ENCODE data around the gene PDE10A.
"Not testable (repeated sequence)": the region's sequence is repeated elsewhere in the genome, so short reads cannot be mapped to it uniquely, and the experiment has no call there.

Gene PDE10A

DNA sequence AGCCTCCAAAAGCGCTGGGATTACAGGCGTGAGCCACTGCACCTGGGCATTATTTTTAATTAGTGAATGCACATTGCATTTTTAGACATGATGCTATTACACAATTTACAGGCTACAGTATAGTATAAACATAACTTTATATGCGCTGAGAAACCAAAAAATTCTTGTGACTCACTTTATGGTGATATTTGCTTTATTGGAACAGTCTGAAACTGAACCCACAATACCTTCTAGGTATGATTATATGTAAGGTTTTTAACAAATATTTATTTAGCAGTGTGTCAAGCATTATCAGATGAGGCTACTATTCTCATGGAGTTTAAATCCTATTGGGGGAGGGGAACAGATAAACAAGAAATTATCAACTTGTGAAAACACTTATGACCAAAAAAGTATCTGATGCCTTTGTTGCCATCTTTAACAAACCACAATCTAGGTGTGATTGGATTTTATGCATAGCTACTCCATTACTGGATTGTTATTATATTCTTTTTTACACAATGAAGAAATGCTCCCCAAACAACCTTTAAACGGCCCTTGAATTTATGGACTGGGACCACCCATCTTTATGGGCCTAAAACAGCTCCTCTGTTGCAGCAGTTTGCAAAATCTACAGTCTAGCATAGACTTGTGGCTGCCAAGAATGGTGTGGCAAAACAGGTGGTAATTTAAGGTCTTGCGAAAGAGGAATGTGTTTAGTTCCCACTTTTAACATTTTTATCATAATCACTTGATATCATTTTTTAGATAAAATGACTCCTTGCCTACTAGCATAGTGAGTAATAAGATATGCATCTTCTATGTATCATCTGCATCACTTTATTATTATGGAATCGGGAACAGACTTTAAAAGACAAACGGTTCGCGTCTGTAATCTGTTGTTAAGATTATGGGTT lies 194.5 kb downstream of the PDE10A start:
- no peak for DNase-seq (ENCODE audit: low read depth)

DNA sequence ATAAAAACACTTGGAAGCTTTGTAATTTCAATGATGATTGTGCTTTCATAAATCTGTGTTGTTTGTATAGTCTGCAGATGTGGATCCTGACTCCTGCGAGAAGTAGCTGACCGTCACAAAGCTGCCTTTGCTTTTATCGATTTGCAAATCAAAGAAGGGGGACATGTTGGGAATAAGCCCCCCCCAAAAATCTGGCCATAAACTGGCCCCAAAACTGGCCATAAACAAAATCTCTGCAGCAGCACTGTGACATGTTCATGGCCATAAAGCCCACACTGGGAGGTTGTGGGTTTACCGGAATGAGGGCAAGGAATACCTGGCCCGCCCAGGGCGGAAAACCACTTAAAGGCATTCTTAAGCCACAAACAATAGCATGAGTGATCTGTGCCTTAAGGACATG lies 199.5 kb downstream of the PDE10A start:
- not testable (repeated sequence) for DNase-seq (ENCODE audit: low read depth)

DNA sequence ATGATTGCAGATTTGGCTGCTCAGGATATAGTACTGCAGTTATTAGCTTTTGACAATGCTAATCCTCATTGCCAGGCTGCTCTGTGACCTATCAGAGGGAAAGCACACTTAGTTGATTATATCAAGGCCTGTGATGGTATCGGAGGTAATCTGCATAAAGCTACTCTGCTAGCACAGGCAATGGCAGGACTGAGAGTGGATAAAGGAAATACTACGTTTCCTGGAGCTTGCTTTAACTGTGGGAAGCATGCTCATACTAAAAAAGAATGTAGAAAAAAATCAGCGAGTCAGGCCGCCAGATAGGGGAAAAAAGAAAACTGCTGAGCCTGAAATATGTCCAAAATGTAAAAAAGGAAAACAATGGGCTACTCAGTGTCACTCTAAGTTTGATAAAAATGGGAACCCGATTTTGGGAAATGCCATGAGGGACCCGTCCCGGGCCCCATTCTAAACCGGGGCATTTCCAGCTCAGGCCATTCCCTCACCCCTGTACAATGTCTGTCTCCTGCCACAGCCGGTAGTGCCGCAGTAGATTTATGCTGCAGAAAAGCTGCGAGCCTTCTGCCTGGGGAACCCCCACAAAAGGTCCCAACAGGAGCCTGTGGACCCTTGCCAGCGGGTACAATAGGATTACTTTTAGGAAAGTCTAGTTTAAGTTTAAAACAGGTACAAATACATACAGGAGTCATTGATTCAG lies 203.3 kb downstream of the PDE10A start:
- DNase-seq (ENCODE audit: low read depth): not testable (repeated sequence)

DNA sequence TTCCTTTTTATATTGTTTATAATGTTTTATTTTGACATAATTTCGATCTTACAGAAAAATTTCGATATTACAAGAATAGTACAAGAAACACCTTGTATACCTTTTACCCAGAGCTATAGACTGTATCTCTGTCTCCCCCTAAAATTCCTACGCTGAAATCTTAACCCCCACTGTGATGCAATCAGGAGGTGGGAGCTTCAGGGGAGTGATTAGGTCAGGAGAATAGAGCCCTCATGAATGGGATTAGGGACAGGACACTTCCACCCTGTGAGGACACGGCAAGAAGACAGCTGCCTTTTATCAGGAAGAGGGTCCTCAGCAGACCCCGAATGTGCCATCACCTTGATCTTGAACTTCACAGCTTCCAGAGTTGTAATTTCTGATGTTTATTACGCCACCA lies 204.9 kb downstream of the PDE10A start:
- DNase-seq (ENCODE audit: low read depth): no peak

DNA sequence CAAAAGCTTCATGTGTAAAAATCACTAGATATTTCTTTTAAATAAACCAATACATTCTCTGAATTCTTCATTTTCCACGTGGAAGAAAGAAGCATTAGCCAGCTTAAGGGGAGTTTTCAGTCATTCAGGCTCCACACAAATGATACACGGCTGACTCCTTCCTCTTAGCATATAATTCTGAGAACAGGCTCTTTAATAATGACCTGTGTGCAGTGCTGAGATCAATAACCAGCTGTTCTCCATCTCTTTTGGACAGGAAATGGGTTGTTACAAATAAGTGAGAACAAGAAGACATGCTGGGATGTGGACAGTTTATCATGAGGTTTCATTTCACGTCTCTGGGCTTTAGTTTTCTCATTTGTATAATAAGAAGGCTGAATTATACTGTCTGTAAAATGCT lies 206.8 kb downstream of the PDE10A start:
- no peak for DNase-seq (ENCODE audit: low read depth)

DNA sequence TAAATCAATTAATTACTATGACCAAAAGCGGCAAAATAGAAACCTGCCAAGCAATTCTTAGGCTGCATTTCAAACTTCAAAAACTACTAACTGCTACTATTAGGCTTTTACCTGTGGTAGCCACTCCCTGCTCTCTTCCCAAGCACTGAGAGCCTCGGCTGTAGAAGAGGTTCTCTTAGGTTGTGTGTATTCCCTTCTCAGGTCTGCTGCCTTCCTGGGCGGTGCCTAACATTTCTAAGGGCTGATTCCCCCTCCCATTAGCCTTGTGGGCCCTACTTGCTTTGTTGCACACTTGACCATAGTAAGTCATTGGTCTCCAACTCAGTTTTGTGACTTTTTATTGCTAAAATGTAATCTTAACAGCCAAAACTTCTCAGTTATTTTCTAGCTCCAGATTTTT lies 207.6 kb downstream of the PDE10A start:
- no peak for DNase-seq (ENCODE audit: low read depth)

DNA sequence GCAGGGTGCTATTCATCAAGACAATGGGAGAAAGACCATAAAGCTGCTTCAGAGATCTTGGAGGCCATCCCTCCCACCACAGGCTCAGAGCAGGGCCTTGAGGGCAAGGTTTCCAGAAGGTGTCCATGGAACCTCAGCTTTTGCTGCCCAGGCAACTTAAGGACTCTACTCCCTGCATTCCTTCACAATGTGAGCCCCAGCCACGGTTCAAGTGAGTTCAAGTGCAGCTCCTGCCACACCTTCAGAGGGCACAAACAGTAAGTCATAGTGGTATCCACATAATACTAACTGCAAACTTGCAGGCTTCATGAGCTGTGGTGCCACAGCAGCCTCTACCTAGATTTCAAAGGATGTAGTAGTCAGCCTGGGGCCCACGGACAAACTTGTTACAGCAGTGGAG lies 209.6 kb downstream of the PDE10A start:
- DNase-seq (ENCODE audit: low read depth): no peak

DNA sequence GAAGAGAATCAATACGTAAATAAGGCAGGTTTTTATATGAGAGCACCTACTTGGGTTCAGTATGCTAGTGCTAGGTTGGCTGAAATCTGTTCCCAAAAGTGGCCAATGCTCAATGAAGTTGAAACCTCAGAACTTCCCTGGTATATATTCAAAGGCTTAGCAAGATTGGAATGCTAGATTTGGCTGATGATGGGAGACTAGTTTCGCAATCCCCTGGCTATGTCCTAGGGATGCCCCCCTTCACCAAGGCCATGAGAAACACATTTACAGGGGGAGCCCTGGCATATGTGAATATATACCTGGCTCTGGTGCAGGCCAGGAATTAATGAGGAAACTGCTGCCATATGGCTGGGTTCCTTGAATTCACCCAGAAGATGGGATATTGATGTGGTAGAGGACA lies 211.2 kb downstream of the PDE10A start:
- DNase-seq (ENCODE audit: low read depth): no peak

DNA sequence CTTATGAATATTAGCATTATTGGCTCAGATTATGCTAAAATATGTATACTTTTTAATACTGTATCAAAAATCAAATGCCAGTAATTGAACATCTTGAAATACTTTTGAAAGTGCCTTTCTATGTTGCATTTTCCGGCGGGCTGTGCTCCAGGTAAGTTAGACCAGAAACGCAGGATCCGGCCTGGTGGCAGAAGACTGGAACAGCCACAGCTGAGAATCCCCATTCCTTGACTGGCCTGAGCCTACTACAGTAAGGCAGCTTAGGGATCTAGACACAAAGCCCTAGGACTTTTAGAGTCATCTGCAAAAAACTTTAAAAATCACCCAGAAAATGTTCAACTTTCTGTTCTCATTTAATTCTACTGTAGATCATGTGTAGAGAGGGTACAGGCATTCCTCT lies 214.8 kb downstream of the PDE10A start:
- no peak for DNase-seq (ENCODE audit: low read depth)

DNA sequence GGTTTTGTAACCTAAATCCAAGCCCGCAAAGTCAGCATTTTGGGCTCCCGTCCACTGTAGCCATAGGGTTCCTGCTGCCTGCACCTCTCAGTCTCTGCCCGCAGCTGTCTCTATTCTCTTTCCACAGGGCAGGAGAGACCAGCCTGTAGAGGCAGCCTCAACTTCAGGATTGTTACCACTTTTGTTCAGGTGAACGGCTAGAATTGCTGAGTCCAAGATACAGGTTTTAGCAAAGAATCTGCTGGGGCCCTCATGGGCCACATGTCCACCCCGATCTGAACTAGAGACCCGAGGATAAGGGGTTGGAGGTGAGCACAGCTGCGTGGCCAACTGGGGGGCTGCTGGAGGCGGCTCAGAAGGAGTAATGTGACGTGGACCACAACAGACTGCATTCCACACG lies 215.9 kb downstream of the PDE10A start:
- DNase-seq (ENCODE audit: low read depth): no peak

DNA sequence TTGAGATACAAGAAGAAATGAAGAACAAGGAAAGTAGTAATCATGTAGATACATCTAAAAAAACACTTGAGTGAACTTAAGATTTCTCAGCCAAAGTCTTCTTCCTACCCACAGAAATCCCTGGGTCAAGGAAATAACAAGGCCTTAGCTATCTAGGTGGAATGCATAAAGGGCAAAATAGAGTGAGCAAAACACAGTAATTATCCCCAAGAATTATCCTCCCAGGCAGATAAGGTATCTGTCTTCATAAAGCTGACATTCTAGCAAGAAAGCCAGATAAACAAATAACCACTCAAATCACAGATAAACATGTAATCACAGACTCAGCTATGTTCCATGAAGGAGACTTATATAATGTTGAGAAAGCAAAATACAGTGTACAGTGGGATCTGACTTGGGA lies 216.7 kb downstream of the PDE10A start:
- no peak for DNase-seq (ENCODE audit: low read depth)

DNA sequence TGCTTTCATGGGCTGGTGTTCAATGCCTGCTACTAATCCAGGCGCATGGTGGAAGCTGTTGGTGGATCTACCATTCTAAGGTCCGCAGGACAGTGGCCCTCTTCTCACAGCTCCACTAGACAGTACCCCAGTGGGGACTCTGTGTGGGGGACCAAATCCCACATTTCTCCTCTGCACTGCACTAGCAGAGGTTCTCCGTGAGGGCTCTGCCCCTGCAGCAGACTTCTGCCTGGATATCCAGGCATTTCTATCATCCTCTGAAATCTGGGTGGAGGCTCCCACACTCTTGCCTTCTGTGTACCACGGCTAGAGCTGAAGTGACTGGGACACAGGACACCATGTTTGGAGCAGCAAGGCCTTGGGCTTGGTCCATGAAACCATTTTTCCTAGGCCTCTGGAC lies 219.6 kb downstream of the PDE10A start:
- DNase-seq (ENCODE audit: low read depth): no peak

DNA sequence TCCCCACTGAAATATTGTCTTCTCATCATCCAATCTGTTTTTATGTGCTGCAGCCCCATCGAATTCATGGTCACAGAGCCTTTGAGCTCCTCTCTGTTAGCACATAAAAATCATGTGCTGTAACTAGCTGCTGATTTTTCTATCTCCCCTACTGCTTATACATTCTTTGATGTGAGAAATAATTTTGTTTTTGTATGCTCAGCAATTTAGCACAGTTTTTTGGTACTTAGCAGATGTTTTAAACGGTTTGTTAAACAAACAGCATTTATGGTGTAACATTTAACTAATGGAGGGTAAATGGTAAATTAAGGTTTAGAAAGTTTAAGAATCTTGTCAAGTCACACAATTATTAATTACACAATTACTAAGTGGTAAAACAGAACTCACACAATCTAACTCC lies 221.9 kb downstream of the PDE10A start:
- DNase-seq (ENCODE audit: low read depth): no peak

DNA sequence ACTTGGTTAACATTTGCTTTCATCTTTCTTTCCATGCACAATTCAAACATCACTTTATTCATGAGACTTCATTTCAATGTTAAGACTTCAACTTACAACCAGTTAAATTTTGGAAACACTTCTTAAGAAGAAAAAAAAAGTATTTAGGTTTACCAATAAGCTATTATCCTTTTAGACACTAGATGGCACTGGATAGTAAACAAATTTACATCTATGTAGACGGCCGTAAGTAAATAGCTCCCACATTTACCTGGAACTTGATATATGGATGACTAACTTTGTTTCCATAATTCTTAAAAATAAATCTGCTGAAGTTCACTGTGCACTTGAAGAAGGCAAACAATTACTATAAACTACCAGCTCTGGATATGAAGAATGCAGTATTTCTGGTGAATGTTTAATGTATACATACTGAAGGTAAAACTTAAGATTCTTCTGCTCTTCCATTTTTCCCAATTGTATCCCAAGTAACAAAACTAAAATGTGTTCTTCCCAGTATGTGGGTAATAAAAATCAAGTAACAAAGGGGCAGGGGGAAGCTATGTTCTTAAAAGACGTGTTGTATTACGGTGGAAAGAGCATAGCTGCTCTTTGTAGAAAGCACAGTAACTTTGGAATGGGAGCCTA lies 223.0 kb downstream of the PDE10A start:
- no peak for DNase-seq (ENCODE audit: low read depth)

DNA sequence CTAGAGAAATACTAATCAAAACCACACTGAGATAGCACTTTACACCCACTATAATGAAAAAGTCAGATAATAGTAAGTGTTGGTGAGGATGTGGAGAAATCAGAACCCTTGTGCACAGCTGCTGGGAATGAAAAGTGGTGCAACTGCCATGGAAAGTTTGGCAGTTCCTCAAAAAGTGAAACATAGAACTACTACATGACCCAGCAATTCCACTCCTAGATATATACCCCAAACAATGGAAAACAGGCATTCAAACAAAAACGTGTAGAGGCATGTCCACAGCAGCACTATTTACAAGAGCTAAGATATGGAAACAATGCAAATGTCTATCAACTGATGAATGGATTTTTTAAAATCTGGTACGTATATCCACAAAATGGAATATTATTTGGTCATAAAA lies 236.1 kb downstream of the PDE10A start:
- no peak for DNase-seq (ENCODE audit: low read depth)

DNA sequence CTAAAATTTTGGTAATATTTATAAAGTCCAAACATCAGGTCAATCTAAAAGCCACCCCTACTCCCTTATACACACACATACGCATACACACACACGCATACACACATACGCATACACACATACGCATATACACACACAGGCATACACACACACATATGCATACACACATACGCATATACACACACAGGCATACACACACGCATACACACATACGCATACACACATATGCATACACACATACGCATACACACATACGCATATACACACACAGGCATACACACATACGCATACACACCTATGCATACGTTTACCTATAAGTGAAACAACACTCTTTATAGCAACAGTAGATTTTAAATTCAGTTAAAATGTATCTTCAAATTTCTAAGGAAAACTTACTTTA lies 240.8 kb downstream of the PDE10A start:
- DNase-seq (ENCODE audit: low read depth): no peak

DNA sequence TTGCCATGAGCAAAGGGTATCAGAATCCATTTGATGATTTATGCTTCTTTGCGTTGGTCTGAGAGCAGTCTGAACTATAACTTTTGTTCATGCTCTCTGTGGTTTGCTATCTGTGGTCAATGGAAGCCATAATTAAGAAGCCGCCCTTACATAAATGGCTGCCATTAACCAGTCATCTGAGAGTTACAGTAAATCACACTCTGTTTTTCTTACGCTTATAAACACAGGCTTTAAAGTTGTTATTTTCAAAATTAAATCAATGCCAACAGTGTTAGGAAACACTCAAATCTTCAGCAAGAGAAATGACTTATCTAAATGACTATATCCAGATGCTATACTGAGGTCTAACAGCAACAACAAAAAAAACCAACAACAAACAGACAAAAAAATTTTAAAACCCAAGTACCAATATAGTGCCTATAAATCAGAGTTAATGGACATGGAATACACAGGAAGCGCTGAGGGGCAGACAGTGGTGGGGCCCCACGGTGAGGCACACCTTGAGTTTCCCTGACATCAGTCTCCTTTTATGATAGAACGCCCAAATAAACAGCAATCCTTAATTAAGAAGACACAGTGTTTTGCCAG lies 245.7 kb downstream of the PDE10A start:
- DNase-seq (ENCODE audit: low read depth): no peak

DNA sequence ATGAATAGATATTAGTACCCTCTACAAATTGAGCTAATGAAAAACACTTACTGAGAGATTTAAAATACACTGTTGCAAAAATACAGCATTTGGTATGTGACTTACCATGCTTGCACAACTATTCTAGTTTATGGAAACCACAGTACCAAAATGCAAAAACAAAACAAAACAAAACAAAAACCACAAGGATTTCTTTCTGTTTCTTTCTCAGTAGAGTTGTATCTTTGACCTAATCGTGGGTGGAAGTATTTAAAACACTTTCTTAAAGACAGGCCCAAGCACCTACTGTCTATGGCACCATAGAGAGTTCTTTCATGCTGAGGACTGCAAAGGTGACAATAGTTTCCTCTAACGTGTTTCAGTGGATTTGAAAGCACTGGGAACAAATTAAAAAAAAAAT lies 258.3 kb downstream of the PDE10A start:
- no peak for DNase-seq (ENCODE audit: low read depth)

DNA sequence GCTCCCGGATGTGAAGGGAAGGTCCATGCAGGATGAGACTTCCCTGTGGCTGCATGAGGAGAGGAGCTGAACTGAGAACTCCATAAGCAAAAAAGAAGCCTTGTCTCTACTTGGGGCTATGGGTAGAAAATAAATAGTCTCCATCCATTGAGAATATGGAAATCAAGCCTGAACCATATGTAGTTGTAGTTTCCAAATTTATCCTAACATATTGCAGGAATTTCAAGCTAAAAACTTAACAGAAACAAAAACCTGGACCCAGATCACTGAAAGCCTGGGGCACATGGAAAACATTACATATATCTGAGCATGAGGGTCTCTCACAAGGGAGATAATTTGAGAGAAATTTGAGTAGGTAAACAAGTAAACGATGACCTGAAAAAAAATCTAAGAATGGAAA lies 258.7 kb downstream of the PDE10A start:
- no peak for DNase-seq (ENCODE audit: low read depth)

DNA sequence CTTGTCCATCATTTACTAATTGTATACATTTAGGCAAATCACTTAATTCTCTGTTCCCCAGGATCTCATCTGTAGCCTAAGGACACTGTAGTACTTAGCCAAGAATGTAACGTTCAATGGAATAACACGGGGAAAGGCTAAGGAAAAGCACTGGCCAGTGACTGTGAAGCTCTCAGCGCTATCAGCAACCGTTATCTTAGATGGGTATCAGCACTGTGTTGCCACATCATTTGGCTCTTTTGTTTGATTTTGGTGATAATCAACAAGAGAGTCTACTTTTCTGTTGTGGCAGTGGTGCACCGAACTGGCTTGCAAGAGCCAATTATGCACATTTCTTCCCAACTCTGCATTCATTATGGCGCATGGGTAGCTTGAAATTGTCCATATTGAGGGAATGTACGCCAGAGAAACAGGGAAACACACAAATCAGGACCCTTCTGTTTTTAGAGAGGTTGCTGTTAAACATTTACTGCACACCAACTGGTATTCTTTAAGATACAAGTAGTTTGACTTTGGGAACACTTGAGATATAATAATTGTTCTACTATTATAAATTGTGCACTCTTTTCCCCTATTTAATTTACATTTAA lies 259.9 kb downstream of the PDE10A start:
- no peak for DNase-seq (ENCODE audit: low read depth)

DNA sequence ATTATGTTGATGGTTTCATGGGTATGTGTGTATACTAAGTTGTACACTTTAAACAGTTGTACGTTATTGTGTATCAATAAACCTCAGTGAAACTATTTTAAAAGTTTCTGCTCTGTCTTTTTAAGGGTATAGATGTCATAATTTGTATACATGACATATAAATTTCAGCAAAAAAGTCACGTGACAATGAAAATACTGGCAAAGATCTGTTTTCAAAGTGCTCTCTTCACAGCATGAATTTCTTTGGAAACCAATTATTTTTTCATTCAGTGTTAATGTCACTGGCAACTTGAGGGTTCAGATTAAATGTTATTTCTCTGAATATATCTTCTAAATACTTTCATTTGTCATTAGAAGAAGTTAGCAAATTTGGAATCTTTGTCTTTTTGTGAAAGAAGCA lies 261.9 kb downstream of the PDE10A start:
- no peak for DNase-seq (ENCODE audit: low read depth)

DNA sequence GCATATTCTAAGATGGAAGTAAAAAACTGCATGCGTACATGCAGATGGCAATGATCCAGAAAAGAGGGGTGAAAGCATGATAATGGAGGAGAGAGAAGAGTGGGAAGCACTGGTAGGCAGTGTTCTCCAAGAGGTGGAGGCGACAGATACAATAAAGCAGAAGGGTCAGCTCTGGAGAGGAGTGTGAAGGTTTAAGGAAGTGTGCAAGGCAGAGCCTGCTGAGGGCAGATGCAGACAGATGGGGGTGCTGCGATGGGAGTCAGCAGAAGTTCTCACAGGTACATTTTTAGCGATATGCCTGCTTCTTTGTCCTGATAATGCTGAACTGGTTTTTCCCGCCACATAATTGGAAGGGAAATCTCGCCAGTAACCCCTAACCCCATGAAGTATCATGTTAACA lies 272.6 kb downstream of the PDE10A start:
- no peak for DNase-seq (ENCODE audit: low read depth)

Data from HS-27A (cell line).